Mucosa of descending colon (tissue), 3 donors: ENCODE data around the gene MYRFL. TPM values are rescaled to one million over a fixed set of nuclear protein-coding genes. Genes with fewer than 3 reads are reported as not detected.

ENCODE experiments used
- ATAC-seq: fragments of 200-7000 bp; cut with Tn5 transposase; one replicate; pipeline ENCODE4 v1.9.1; 2020; ENCODE audit warnings: mild to moderate bottlenecking, moderate library complexity
- DNase-seq, 3 donors: peaks; one replicate each; pipeline ENCODE4 v3.0.0-alpha.2; 2020
- H3K36me3 ChIP-seq: fragments of 200-600 bp; one replicate; pipeline ENCODE4 v1.8.0; 2021; ENCODE audit warnings: low read depth, mild to moderate bottlenecking
- H3K4me1 ChIP-seq: fragments of 200-600 bp; one replicate; pipeline ENCODE4 v1.8.0; 2021; ENCODE audit warnings: low read depth, mild to moderate bottlenecking
- H3K4me3 ChIP-seq: fragments of 200-600 bp; one replicate; pipeline ENCODE4 v1.8.0; 2021; ENCODE audit warnings: mild to moderate bottlenecking
- H3K9me3 ChIP-seq: fragments of 200-600 bp; one replicate; pipeline ENCODE4 v1.8.0; 2021; ENCODE audit warnings: mild to moderate bottlenecking
- CTCF ChIP-seq: fragments of 200-600 bp; IDR thresholded peaks from one replicate; pipeline ENCODE4 v1.8.0; 2022; ENCODE audit warnings: antibody characterized with exemption, mild to moderate bottlenecking
- intact Hi-C, 2 donors: fragments of 100-400 bp; cut with DNase I in 1 of 2; cut with micrococcal nuclease in 1 of 2; formaldehyde crosslinking; loops; one replicate each; pipeline versions ENCODE4 v1.11.0 to v1.11.1; 2022; cut with DNase I, micrococcal nuclease
- total RNA-seq, 3 donors: library from RNA; stranded (reverse); fragmentation: NEBNext Ultra II Directional in 2 of 3; extraction: Animal tissue kit (Norgen Biotek cat#: 25700) in 2 of 3; gene quantifications; one replicate each; pipeline versions ENCODE4 v1.2.1 to v1.2.4, GENCODE V29; 2021 to 2023
- donor health status: DM: no; HTN: no; CAD: no; lungs with moderate emphysema.
- donor health status: DM: no; HTN: no; CAD: no.
- donor health status: DM: no; HTN: yes; CAD: no.

Gene MYRFL
- total RNA-seq, 3 donors from 2014 or later, result 0.23 to 0.58 TPM; not detected in 1

DNA sequence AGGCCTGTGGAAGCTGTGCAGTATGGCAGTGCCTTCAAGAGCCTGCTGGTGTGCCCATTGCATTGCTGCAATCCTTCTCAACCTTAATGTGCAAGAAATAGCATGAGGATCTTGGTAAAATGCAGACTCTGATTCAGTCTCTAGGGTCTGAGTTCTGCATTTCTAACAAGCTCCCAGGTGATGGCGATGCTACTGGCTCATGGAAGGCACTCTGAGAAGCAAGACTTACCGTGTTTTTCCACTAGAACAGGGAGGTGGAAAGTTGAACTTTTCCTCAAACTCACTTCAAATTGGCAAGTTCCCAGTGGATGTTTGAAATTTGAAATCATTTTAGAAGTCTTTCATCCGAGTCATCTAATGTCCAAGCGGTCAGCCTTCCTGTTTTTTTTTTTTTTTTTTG is 55.5 kb downstream of the MYRFL start:
- ATAC-seq (no peak), DNase-seq (no peak)
- H3K9me3 ChIP-seq, result no peaks in the 10 kb centered on the region
- no peak for TF ChIP-seq CTCF
- intact Hi-C loops, result loop anchor here (5.0 kb wide), 2 partner anchors 697 to 852 kb away; no protein-coding TSS in a partner anchor
- no peaks in the 10 kb centered on the region for H3K4me1 ChIP-seq
- H3K36me3 ChIP-seq, result no peaks in the 10 kb centered on the region
- no peak overlapping the region for H3K4me3 ChIP-seq

- Histone ChIP-seq H3K36me3 (no peaks in the 10 kb centered on the region), H3K9me3 (no peaks in the 10 kb centered on the region), H3K4me3 (no peak overlapping the region), H3K4me1 (no peaks in the 10 kb centered on the region)
- intact Hi-C loops, result loop anchor here (5.0 kb wide), 2 partner anchors 696 to 851 kb away; no protein-coding TSS in a partner anchor
- TF ChIP-seq CTCF, result no peak
- DNase-seq (no peak), ATAC-seq (no peak)
Measured at GRCh38 chr12:69881771-69882170, 56.7 kb downstream of the MYRFL start.

- no peak for TF ChIP-seq CTCF
- intact Hi-C loops, result loop anchor here (5.0 kb wide), 2 partner anchors 693 to 848 kb away; no protein-coding TSS in a partner anchor
- DNase-seq (no peak), ATAC-seq (no peak)
- no peaks in the 10 kb centered on the region for H3K9me3 ChIP-seq
- H3K4me3 ChIP-seq, result no peak overlapping the region
- H3K4me1 ChIP-seq, result no peaks in the 10 kb centered on the region
- no peaks in the 10 kb centered on the region for H3K36me3 ChIP-seq
Measured at GRCh38 chr12:69884386-69884785, 59.4 kb downstream of the MYRFL start.

DNA sequence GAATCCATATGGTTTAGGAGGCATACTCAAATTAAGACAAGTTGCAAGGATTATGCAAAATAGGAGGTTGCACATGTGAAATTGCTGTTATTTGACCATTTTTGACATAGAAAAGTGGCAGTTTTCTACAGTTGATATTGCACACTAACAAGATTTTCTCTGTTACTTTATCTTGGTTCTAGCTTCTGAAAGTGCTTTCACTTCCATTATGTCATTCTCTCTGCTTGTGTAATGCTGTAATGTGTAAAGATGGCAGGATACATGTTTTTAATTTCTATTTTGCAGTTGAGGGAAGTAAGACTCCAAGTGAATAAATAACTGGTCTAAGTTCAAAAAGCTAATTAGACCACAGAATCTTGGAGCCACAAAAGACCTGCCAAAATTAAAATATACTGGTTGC is 60.6 kb downstream of the MYRFL start:
- intact Hi-C loops, result no loop called here
- no peaks in the 10 kb centered on the region for H3K4me1 ChIP-seq
- H3K4me3 ChIP-seq, result no peak overlapping the region
- DNase-seq (no peak), ATAC-seq (no peak)
- H3K9me3 ChIP-seq, result no peaks in the 10 kb centered on the region
- no peak for TF ChIP-seq CTCF
- H3K36me3 ChIP-seq, result no peaks in the 10 kb centered on the region

- DNase-seq (no peak), ATAC-seq (no peak)
- Histone ChIP-seq H3K36me3 (no peaks in the 10 kb centered on the region), H3K4me3 (no peak overlapping the region), H3K9me3 (no peaks in the 10 kb centered on the region), H3K4me1 (no peaks in the 10 kb centered on the region)
- intact Hi-C loops, result no loop called here
- TF ChIP-seq CTCF, result no peak
Measured at GRCh38 chr12:69886109-69886508, 61.1 kb downstream of the MYRFL start.

GRCh38 chr12:69886715-69887114 is 61.7 kb downstream of the MYRFL start:
- no peaks in the 10 kb centered on the region for H3K36me3 ChIP-seq
- no peak for TF ChIP-seq CTCF
- no peak overlapping the region for H3K4me3 ChIP-seq
- no peaks in the 10 kb centered on the region for H3K9me3 ChIP-seq
- no peaks in the 10 kb centered on the region for H3K4me1 ChIP-seq
- no peak for DNase-seq
- no peak for ATAC-seq
- intact Hi-C loops, result no loop called here
